PC-3 (cell line): Measurements from ENCODE around the gene B4GALT5. TPM values are rescaled to one million over a fixed set of nuclear protein-coding genes. Genes with fewer than 3 reads are reported as not detected.

Experiments
- ATAC-seq: fragments of 200-7000 bp; cut with Tn5 transposase; 2 replicates; pipeline ENCODE4 v1.9.1; 2020; ENCODE audit warnings: mild to moderate bottlenecking, moderate library complexity
- BruUV-seq: library from RNA; stranded (reverse); fragments of 400-500 nt; replicated peaks from 2 replicates; lab custom pipeline; 2021; lab: Mats Ljungman, UMichigan
- CTCF ChIA-PET: fragments of 300-600 bp; sonication (Branson Sonifier 250); formaldehyde crosslinking; loops from one replicate; lab custom pipeline; 2022; ENCODE audit warnings: antibody characterized with exemption; lab: Charles Lee
- POLR2A ChIA-PET: fragments of 300-600 bp; sonication (Branson Sonifier 250); formaldehyde crosslinking; loops from one replicate; lab custom pipeline; 2022; ENCODE audit warnings: antibody characterized with exemption; ENCODE audit not compliant: unreplicated experiment; lab: Charles Lee
- DNase-seq: peaks from one replicate; pipeline ENCODE4 v3.0.0-alpha.2; 2015
- H2AFZ ChIP-seq: fragments of 300-600 bp; sonication (generic); 2 replicates; pipeline ENCODE4 v1.6.0; 2016; ENCODE audit warnings: antibody characterized with exemption, low read length
- H3F3A ChIP-seq: fragments of 300-600 bp; sonication (generic); one replicate; pipeline ENCODE4 v1.6.0; 2017; ENCODE audit warnings: antibody characterized with exemption, low read length, control low read depth, mild to moderate bottlenecking; ENCODE audit not compliant: unreplicated experiment
- H3K27ac ChIP-seq: fragments of 300-600 bp; sonication (generic); 2 replicates; pipeline ENCODE4 v1.5.1; 2016; ENCODE audit warnings: mild to moderate bottlenecking, low read length
- H3K27me3 ChIP-seq: fragments of 300-600 bp; sonication (generic); 2 replicates; pipeline ENCODE4 v1.6.1; 2016; ENCODE audit warnings: low read length, mixed read lengths
- H3K36me3 ChIP-seq: fragments of 300-600 bp; sonication (generic); 2 replicates; pipeline ENCODE4 v1.6.1; 2016; ENCODE audit warnings: low read depth, mixed run types, low read length, mixed read lengths
- H3K4me1 ChIP-seq: fragments of 300-600 bp; sonication (generic); 2 replicates; pipeline ENCODE4 v1.5.1; 2016; ENCODE audit warnings: low read length; ENCODE audit not compliant: insufficient read depth
- H3K4me2 ChIP-seq: fragments of 300-600 bp; sonication (generic); 2 replicates; pipeline ENCODE4 v1.6.0; 2016; ENCODE audit warnings: low read length
- H3K4me3 ChIP-seq: fragments of 300-600 bp; sonication (generic); 2 replicates; pipeline ENCODE4 v1.5.1; 2016; ENCODE audit warnings: mild to moderate bottlenecking, low read length, mixed read lengths
- H3K79me2 ChIP-seq: fragments of 300-600 bp; sonication (generic); 2 replicates; pipeline ENCODE4 v1.6.1; 2017; ENCODE audit warnings: low read length, mixed read lengths
- H3K9ac ChIP-seq: fragments of 300-600 bp; sonication (generic); 2 replicates; pipeline ENCODE4 v1.6.0; 2016; ENCODE audit warnings: mild to moderate bottlenecking, low read length
- H3K9me2 ChIP-seq: fragments of 300-600 bp; sonication (generic); replicated peaks from 2 replicates; pipeline ENCODE4 v1.6.1; 2016; ENCODE audit warnings: mixed run types, low read length, mixed read lengths
- H3K9me3 ChIP-seq: fragments of 300-600 bp; sonication (generic); 2 replicates; pipeline ENCODE4 v1.6.1; 2016; ENCODE audit warnings: low read length, mixed read lengths
- H4K20me1 ChIP-seq: fragments of 300-600 bp; sonication (generic); 2 replicates; pipeline ENCODE4 v1.6.1; 2016; ENCODE audit warnings: low read length, mixed read lengths
- CTCF ChIP-seq: fragments of 300-600 bp; sonication (generic); conservative IDR thresholded peaks from 2 replicates; pipeline ENCODE4 v1.5.1; 2017; ENCODE audit warnings: antibody characterized with exemption, low read depth, mild to moderate bottlenecking, low read length
- EZH2 ChIP-seq: fragments of 300-600 bp; sonication (generic); IDR thresholded peaks from one replicate; pipeline ENCODE4 v1.6.1; 2017; ENCODE audit warnings: antibody characterized with exemption, mild to moderate bottlenecking, low read length; ENCODE audit not compliant: unreplicated experiment
- EZH2phosphoT487 ChIP-seq: fragments of 300-600 bp; sonication (generic); IDR thresholded peaks from 2 replicates; pipeline ENCODE4 v1.6.1; 2018; ENCODE audit warnings: mild to moderate bottlenecking, antibody characterized with exemption, low read length, borderline replicate concordance
- intact Hi-C: fragments of 100-400 bp; cut with micrococcal nuclease; formaldehyde crosslinking; loops from 2 replicates; pipeline ENCODE4 v1.9.0; 2023
- total RNA-seq: library from RNA; depleted of rRNA; stranded (reverse); fragments of >200 nt; gene quantifications from 2 replicates; pipeline ENCODE4 v1.2.3, GENCODE V29; 2014

Gene B4GALT5
- total RNA-seq, 1 experiment from 2014 or later, result 18.1 TPM

GRCh38 chr20:49589747-49590146, 123.9 kb downstream of the B4GALT5 start:
- intact Hi-C loops, result no loop called here
- Histone ChIP-seq H3K4me2 (no peak overlapping the region), H3K36me3 (no peaks in the 10 kb centered on the region), H4K20me1 (no peaks in the 10 kb centered on the region), H3K27me3 (no peaks in the 10 kb centered on the region), H3K4me1 (peaks cover 29% of the 10 kb centered on the region), H3F3A (no peaks in the 10 kb centered on the region), H3K4me3 (no peak overlapping the region), H3K27ac (no peak overlapping the region), H3K79me2 (no peaks in the 10 kb centered on the region), H3K9ac (no peak overlapping the region), H2AFZ (no peak overlapping the region), H3K9me3 (no peaks in the 10 kb centered on the region), H3K9me2 (no peaks in the 10 kb centered on the region)
- DNase-seq (no peak), ATAC-seq (no peak)
- BruUV-seq, result no TSS peak
- TF ChIP-seq EZH2phosphoT487 (no peak), CTCF (no peak), EZH2 (no peak)
- POLR2A ChIA-PET, result no interaction called here
- CTCF ChIA-PET, result no interaction called here

- BruUV-seq, result no TSS peak
- no peak overlapping the region for H3K9ac ChIP-seq
- 0 out of 2 replicates have a peak, but pooled peaks cover 5% of the 10 kb centered on the region for H3K9me3 ChIP-seq
- ATAC-seq (no peak), DNase-seq (no peak)
- no peaks in the 10 kb centered on the region for H4K20me1 ChIP-seq
- CTCF ChIA-PET, result interaction anchor here (0.7 kb wide), 1 partner anchor 25 kb away, joined by 3 read pairs; no protein-coding TSS in a partner anchor
- no peaks in the 10 kb centered on the region for H3K9me2 ChIP-seq
- intact Hi-C loops, result no loop called here
- H3K79me2 ChIP-seq, result no peaks in the 10 kb centered on the region
- TF ChIP-seq CTCF, result no peak
- TF ChIP-seq EZH2, result no peak
- no peak for TF ChIP-seq EZH2phosphoT487
- H3K4me2 ChIP-seq, result no peak overlapping the region
- H3K36me3 ChIP-seq, result no peaks in the 10 kb centered on the region
- H3K27me3 ChIP-seq, result no peaks in the 10 kb centered on the region
- no peak overlapping the region for H3K4me3 ChIP-seq
- H3K4me1 ChIP-seq, result peaks cover 18% of the 10 kb centered on the region
- POLR2A ChIA-PET, result no interaction called here
- no peak overlapping the region for H2AFZ ChIP-seq
- no peak overlapping the region for H3K27ac ChIP-seq
- no peaks in the 10 kb centered on the region for H3F3A ChIP-seq
These were observed 126.5 kb downstream of the B4GALT5 start for GRCh38 chr20:49587111-49587570.

GRCh38 chr20:49585585-49586245, 128.0 kb downstream of the B4GALT5 start:
- no peak overlapping the region for H3K27ac ChIP-seq
- no peaks in the 10 kb centered on the region for H3F3A ChIP-seq
- DNase-seq (no peak), ATAC-seq (no peak)
- H2AFZ ChIP-seq, result no peak overlapping the region
- no peak overlapping the region for H3K9ac ChIP-seq
- H4K20me1 ChIP-seq, result no peaks in the 10 kb centered on the region
- no peaks in the 10 kb centered on the region for H3K27me3 ChIP-seq
- no peaks in the 10 kb centered on the region for H3K9me2 ChIP-seq
- ChIA-PET POLR2A (no interaction called here), CTCF (no interaction called here)
- no peak overlapping the region for H3K4me2 ChIP-seq
- no peaks in the 10 kb centered on the region for H3K79me2 ChIP-seq
- H3K4me1 ChIP-seq, result peaks cover 24% of the 10 kb centered on the region
- H3K9me3 ChIP-seq, result 0 out of 2 replicates have a peak, but pooled peaks cover 5% of the 10 kb centered on the region
- no TSS peak for BruUV-seq
- TF ChIP-seq CTCF (no peak), EZH2 (no peak), EZH2phosphoT487 (no peak)
- intact Hi-C loops, result loop anchor here (1.0 kb wide), 1 partner anchor 17 kb away; no protein-coding TSS in a partner anchor
- H3K36me3 ChIP-seq, result no peaks in the 10 kb centered on the region
- no peak overlapping the region for H3K4me3 ChIP-seq
